ENCODE results near the gene SOX6. TPM values are rescaled to one million over a fixed set of nuclear protein-coding genes. Genes with fewer than 3 reads are reported as not detected.

The SOX6 gene
- total RNA-seq, 1 experiment from 2014 or later, result 0.21 TPM

DNA sequence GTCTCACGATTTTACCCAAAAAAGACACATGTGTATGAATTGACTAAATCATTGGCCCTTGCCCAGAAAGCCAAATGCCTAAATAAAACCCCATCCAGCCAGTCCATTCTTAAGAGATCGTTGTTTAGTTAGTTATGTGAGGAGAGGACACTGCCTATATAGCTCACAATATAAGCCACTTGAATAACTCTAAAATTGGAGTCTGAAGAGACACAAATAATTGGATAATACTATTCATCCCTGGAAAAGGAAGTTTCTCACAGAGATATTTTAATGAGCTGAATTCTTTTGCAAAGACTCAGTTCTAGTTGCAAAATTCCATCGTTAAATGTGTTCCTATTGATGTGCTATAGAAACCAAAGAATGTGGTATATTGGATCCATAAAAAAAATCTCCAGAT is 176.7 kb downstream of the SOX6 start:
- H3K36me3 ChIP-seq (ENCODE audit: control insufficient read depth, insufficient read depth, low read length), result no peaks in the 10 kb centered on the region
- ChIA-PET CTCF (no interaction called here), POLR2A (no interaction called here)
- DNase-seq (ENCODE audit: low read depth, low spot score), result no peak
- no peaks in the 10 kb centered on the region for H3K9me3 ChIP-seq (ENCODE audit: control insufficient read depth, insufficient read depth, low read depth, low read length)
- TF ChIP-seq TCF7L2 (IDR thresholded peaks at IDR 0.05; ENCODE audit: low read depth, low read length) (no peak), POLR2AphosphoS5 (IDR thresholded peaks at IDR 0.05; ENCODE audit: low read depth, low read length) (no peak), SIN3A (IDR thresholded peaks at IDR 0.05; ENCODE audit: borderline replicate concordance, insufficient read depth, low read depth, low read length) (no peak)
- TF ChIP-seq, protein P1, sequence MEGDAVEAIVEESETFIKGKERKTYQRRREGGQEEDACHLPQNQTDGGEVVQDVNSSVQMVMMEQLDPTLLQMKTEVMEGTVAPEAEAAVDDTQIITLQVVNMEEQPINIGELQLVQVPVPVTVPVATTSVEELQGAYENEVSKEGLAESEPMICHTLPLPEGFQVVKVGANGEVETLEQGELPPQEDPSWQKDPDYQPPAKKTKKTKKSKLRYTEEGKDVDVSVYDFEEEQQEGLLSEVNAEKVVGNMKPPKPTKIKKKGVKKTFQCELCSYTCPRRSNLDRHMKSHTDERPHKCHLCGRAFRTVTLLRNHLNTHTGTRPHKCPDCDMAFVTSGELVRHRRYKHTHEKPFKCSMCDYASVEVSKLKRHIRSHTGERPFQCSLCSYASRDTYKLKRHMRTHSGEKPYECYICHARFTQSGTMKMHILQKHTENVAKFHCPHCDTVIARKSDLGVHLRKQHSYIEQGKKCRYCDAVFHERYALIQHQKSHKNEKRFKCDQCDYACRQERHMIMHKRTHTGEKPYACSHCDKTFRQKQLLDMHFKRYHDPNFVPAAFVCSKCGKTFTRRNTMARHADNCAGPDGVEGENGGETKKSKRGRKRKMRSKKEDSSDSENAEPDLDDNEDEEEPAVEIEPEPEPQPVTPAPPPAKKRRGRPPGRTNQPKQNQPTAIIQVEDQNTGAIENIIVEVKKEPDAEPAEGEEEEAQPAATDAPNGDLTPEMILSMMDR (IDR thresholded peaks at IDR 0.05), result no peak
- TF ChIP-seq, protein P2, sequence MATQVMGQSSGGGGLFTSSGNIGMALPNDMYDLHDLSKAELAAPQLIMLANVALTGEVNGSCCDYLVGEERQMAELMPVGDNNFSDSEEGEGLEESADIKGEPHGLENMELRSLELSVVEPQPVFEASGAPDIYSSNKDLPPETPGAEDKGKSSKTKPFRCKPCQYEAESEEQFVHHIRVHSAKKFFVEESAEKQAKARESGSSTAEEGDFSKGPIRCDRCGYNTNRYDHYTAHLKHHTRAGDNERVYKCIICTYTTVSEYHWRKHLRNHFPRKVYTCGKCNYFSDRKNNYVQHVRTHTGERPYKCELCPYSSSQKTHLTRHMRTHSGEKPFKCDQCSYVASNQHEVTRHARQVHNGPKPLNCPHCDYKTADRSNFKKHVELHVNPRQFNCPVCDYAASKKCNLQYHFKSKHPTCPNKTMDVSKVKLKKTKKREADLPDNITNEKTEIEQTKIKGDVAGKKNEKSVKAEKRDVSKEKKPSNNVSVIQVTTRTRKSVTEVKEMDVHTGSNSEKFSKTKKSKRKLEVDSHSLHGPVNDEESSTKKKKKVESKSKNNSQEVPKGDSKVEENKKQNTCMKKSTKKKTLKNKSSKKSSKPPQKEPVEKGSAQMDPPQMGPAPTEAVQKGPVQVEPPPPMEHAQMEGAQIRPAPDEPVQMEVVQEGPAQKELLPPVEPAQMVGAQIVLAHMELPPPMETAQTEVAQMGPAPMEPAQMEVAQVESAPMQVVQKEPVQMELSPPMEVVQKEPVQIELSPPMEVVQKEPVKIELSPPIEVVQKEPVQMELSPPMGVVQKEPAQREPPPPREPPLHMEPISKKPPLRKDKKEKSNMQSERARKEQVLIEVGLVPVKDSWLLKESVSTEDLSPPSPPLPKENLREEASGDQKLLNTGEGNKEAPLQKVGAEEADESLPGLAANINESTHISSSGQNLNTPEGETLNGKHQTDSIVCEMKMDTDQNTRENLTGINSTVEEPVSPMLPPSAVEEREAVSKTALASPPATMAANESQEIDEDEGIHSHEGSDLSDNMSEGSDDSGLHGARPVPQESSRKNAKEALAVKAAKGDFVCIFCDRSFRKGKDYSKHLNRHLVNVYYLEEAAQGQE (IDR thresholded peaks at IDR 0.05; ENCODE audit: insufficient read depth in 1 of 2, low read depth in 2 of 2, low read length in 1 of 2), result no peak
- no peak overlapping the region for H3K27ac ChIP-seq (ENCODE audit: low read length)
- in situ Hi-C loops (cut with HindIII; ENCODE audit: low pct_unique_long_range_greater_than_20kb, low sequenced_read_pairs), result no loop called here
- no peaks in the 10 kb centered on the region for H3K4me1 ChIP-seq (ENCODE audit: control insufficient read depth, insufficient read depth, low read length)
- intact Hi-C loops (cut with micrococcal nuclease; ENCODE audit: unreplicated experiment), result no loop called here
- no TSS peak for BruUV-seq (replicated peaks)
- H3K27me3 ChIP-seq (ENCODE audit: control insufficient read depth, insufficient read depth, low read length), result no peaks in the 10 kb centered on the region
- no peak for ATAC-seq
- no peak overlapping the region for H3K4me3 ChIP-seq (ENCODE audit: low read depth in 2 of 2, low read length in 2 of 2)

DNA sequence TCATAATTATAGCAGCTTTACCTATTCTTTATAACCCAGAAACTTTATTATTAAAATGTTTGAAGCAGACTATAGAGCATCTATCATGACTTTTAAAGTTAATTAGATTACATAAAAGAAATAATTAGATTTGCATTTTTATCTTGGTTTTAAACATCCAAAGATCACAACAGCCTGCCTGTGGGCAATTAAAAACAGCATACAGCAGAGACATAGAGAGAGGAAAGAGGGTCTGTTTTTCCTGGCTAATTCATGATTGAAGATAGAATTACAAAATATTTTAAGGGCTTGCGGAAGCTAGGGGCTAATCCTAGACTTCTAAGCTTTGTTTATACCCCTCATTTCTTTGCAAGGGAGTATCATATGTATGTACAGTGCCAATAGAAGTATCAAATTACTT is 178.1 kb downstream of the SOX6 start:
- no peaks in the 10 kb centered on the region for H3K9me3 ChIP-seq (ENCODE audit: control insufficient read depth, insufficient read depth, low read depth, low read length)
- no peak for TF ChIP-seq POLR2AphosphoS5 (IDR thresholded peaks at IDR 0.05; ENCODE audit: low read depth, low read length)
- no peak for TF ChIP-seq TCF7L2 (IDR thresholded peaks at IDR 0.05; ENCODE audit: low read depth, low read length)
- TF ChIP-seq, protein P2 (IDR thresholded peaks at IDR 0.05; ENCODE audit: insufficient read depth in 1 of 2, low read depth in 2 of 2, low read length in 1 of 2), result no peak
- no peak for TF ChIP-seq SIN3A (IDR thresholded peaks at IDR 0.05; ENCODE audit: borderline replicate concordance, insufficient read depth, low read depth, low read length)
- TF ChIP-seq, protein P1 (IDR thresholded peaks at IDR 0.05), result no peak
- H3K27ac ChIP-seq (ENCODE audit: low read length), result no peak overlapping the region
- ChIA-PET CTCF (no interaction called here), POLR2A (no interaction called here)
- no TSS peak for BruUV-seq (replicated peaks)
- in situ Hi-C loops (cut with HindIII; ENCODE audit: low pct_unique_long_range_greater_than_20kb, low sequenced_read_pairs) (no loop called here), intact Hi-C loops (cut with micrococcal nuclease; ENCODE audit: unreplicated experiment) (no loop called here)
- H3K27me3 ChIP-seq (ENCODE audit: control insufficient read depth, insufficient read depth, low read length), result no peaks in the 10 kb centered on the region
- no peaks in the 10 kb centered on the region for H3K36me3 ChIP-seq (ENCODE audit: control insufficient read depth, insufficient read depth, low read length)
- ATAC-seq (no peak), DNase-seq (ENCODE audit: low read depth, low spot score) (no peak)
- H3K4me1 ChIP-seq (ENCODE audit: control insufficient read depth, insufficient read depth, low read length), result no peaks in the 10 kb centered on the region
- no peak overlapping the region for H3K4me3 ChIP-seq (ENCODE audit: low read depth in 2 of 2, low read length in 2 of 2)
